ENCODE results near the gene AMER1.

The AMER1 gene

DNA sequence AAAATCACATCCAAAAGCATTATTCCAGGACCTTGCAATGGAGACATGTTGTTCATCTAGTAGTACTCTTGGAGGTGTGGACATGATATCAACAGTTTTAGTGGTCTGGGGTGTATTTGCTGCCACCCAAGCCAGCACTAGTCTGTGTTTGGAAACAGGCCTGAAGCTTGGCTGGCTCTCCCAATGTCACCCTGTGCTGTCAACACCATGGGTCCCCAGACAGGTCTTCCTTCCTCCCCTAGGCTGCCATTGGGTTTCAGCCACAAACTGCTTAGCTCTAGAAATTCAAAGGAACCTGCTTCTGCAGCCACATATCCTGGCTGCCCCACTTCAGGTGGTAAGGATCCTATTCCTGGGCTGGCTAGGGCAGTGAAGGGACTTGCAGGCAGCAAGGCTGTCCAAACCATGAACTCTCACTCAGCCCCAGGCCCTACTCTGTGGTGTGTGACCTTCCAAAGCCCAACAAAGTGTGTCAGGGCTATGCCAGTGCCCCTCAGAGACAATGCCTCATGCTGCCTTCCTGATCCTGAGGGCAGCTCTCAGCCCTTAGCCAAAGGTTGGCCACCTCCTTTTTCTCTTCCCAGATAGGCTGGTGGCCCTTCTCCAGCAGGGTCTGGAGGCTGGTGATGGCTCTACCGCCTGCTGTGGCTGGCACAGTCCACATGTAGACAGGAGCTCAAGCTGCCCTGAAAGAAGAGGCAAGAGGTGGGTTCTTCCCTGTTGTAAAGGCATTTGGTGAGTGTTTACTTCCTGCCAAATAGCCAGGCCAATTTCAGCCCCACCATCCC is 18.3 kb downstream of the AMER1 start:
- Histone ChIP-seq H4K8ac (ENCODE audit: low read length) (no peak overlapping the region), H3K9me3 (ENCODE audit: control insufficient read depth, low read length) (no peaks in the 10 kb centered on the region), H2AK5ac (ENCODE audit: low read length, severe bottlenecking) (no peak overlapping the region), H2BK120ac (ENCODE audit: low read depth, low read length) (no peak overlapping the region), H3K79me1 (replicated peaks; ENCODE audit: low read length, poor library complexity, severe bottlenecking) (peaks cover 2% of the 10 kb centered on the region), H3K4me3 (ENCODE audit: insufficient read depth in 1 of 2, low read depth in 1 of 2, low read length in 2 of 2) (no peak overlapping the region), H3K27me3 (ENCODE audit: control insufficient read depth in 1 of 2, insufficient read depth in 1 of 2, low read length in 2 of 2) (no peaks in the 10 kb centered on the region), H2BK12ac (ENCODE audit: low read length in 2 of 2) (no peak overlapping the region), H3K4ac (ENCODE audit: low read depth in 1 of 2, low read length in 2 of 2) (no peak overlapping the region), H3K23ac (ENCODE audit: low read length in 2 of 2) (no peak overlapping the region), H2BK5ac (ENCODE audit: low read depth, low read length, poor library complexity, severe bottlenecking) (no peak overlapping the region), H3K4me2 (ENCODE audit: low read length, poor library complexity, severe bottlenecking) (no peak overlapping the region), H2AFZ (ENCODE audit: low read depth, low read length) (no peak overlapping the region), H2BK15ac (ENCODE audit: low read depth, poor library complexity, severe bottlenecking) (no peak overlapping the region), H3K9ac (ENCODE audit: low read length) (no peak overlapping the region), H4K91ac (ENCODE audit: low read length) (no peak overlapping the region), H3K27ac (ENCODE audit: low read length, poor library complexity, severe bottlenecking) (no peak overlapping the region), H3K18ac (ENCODE audit: low read depth in 1 of 2, low read length in 2 of 2) (no peak overlapping the region), H3K14ac (ENCODE audit: low read length in 2 of 2) (peak overlapping the region in 1 of 2 experiments; percentile 28), H3K4me1 (ENCODE audit: control insufficient read depth, insufficient read depth, low read depth, low read length) (no peaks in the 10 kb centered on the region), H3K36me3 (ENCODE audit: control insufficient read depth in 1 of 2, insufficient read depth in 2 of 2, low read depth in 1 of 2, low read length in 2 of 2) (peaks cover 12 to 29% of the 10 kb centered on the region in 2 experiments)
- 89% methylated on average over 1 of the region's 1 CpG for WGBS
- no peak for DNase-seq

DNA sequence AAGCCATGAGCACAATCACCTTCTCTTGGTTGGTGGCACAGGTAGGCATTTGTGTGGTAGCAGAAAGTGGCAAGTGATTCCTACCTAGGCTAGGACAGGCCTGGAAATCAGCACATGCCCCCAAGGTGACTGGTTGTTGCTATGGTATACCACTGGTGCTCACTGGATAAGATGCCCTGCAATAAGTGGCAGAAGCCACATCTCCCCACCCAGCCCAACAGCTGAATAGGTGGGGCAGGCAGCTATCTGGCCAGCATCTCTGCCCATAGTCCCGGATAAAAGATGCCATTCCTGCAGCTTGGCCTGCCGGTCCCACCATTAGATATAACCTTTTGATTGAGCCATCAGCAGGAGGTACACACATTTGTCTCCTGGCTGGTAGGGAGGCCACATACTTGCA is 21.1 kb downstream of the AMER1 start:
- Histone ChIP-seq H2BK15ac (ENCODE audit: low read depth, poor library complexity, severe bottlenecking) (no peak overlapping the region), H3K4me2 (ENCODE audit: low read length, poor library complexity, severe bottlenecking) (no peak overlapping the region), H3K9me3 (ENCODE audit: control insufficient read depth, low read length) (no peaks in the 10 kb centered on the region), H2BK12ac (ENCODE audit: low read length in 2 of 2) (no peak overlapping the region), H2AFZ (ENCODE audit: low read depth, low read length) (no peak overlapping the region), H3K4me3 (ENCODE audit: insufficient read depth in 1 of 2, low read depth in 1 of 2, low read length in 2 of 2) (no peak overlapping the region), H3K27me3 (ENCODE audit: control insufficient read depth in 1 of 2, insufficient read depth in 1 of 2, low read length in 2 of 2) (peaks cover 0 to 5% of the 10 kb centered on the region in 2 experiments), H3K36me3 (ENCODE audit: control insufficient read depth in 1 of 2, insufficient read depth in 2 of 2, low read depth in 1 of 2, low read length in 2 of 2) (peaks cover 0 to 5% of the 10 kb centered on the region in 2 experiments), H3K79me1 (replicated peaks; ENCODE audit: low read length, poor library complexity, severe bottlenecking) (no peaks in the 10 kb centered on the region), H3K23ac (ENCODE audit: low read length in 2 of 2) (no peak overlapping the region), H2BK120ac (ENCODE audit: low read depth, low read length) (no peak overlapping the region), H3K14ac (ENCODE audit: low read length in 2 of 2) (no peak overlapping the region), H2AK5ac (ENCODE audit: low read length, severe bottlenecking) (no peak overlapping the region), H2BK5ac (ENCODE audit: low read depth, low read length, poor library complexity, severe bottlenecking) (no peak overlapping the region), H3K4me1 (ENCODE audit: control insufficient read depth, insufficient read depth, low read depth, low read length) (no peaks in the 10 kb centered on the region), H3K18ac (ENCODE audit: low read depth in 1 of 2, low read length in 2 of 2) (no peak overlapping the region), H3K9ac (ENCODE audit: low read length) (no peak overlapping the region), H4K8ac (ENCODE audit: low read length) (no peak overlapping the region), H4K91ac (ENCODE audit: low read length) (no peak overlapping the region), H3K27ac (ENCODE audit: low read length, poor library complexity, severe bottlenecking) (no peak overlapping the region), H3K4ac (ENCODE audit: low read depth in 1 of 2, low read length in 2 of 2) (no peak overlapping the region)
- WGBS = 85% methylated on average over 2 of the region's 2 CpGs
- DNase-seq = no peak

DNA sequence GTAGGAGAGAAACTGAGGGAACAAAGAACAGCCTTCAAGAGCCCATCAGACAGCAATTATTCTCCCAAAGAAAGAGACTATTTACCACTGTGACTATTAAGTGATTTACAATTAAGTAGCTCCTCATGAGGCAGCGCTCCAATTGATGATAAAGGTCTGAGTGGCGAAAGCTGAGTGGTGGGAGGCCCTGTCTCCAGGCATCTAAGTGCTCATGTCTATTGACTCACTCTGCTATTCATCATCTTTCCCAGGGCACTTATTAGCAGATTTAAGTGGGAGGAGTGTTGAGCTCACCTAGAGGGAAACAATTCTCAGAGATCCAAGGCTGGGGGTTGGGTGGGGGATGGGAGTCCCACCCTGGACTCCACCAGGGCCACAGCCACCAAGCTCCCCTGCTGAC is 23.3 kb downstream of the AMER1 start:
- no peak overlapping the region for H2BK12ac ChIP-seq (ENCODE audit: low read length in 2 of 2)
- H4K91ac ChIP-seq (ENCODE audit: low read length) = no peak overlapping the region
- no peak overlapping the region for H2BK15ac ChIP-seq (ENCODE audit: low read depth, poor library complexity, severe bottlenecking)
- no peak for DNase-seq
- no peaks in the 10 kb centered on the region for H3K9me3 ChIP-seq (ENCODE audit: control insufficient read depth, low read length)
- no peak overlapping the region for H4K8ac ChIP-seq (ENCODE audit: low read length)
- no peak overlapping the region for H2BK120ac ChIP-seq (ENCODE audit: low read depth, low read length)
- H3K9ac ChIP-seq (ENCODE audit: low read length) = no peak overlapping the region
- no peak overlapping the region for H3K27ac ChIP-seq (ENCODE audit: low read length, poor library complexity, severe bottlenecking)
- WGBS = 90% methylated on average over 2 of the region's 2 CpGs
- no peak overlapping the region for H3K18ac ChIP-seq (ENCODE audit: low read depth in 1 of 2, low read length in 2 of 2)
- H2AFZ ChIP-seq (ENCODE audit: low read depth, low read length) = no peak overlapping the region
- no peak overlapping the region for H3K4me2 ChIP-seq (ENCODE audit: low read length, poor library complexity, severe bottlenecking)
- H2BK5ac ChIP-seq (ENCODE audit: low read depth, low read length, poor library complexity, severe bottlenecking) = no peak overlapping the region
- no peak overlapping the region for H3K23ac ChIP-seq (ENCODE audit: low read length in 2 of 2)
- peaks cover 0 to 2% of the 10 kb centered on the region in 2 experiments for H3K36me3 ChIP-seq (ENCODE audit: control insufficient read depth in 1 of 2, insufficient read depth in 2 of 2, low read depth in 1 of 2, low read length in 2 of 2)
- H3K79me1 ChIP-seq (replicated peaks; ENCODE audit: low read length, poor library complexity, severe bottlenecking) = no peaks in the 10 kb centered on the region
- peaks cover 0 to 5% of the 10 kb centered on the region in 2 experiments for H3K27me3 ChIP-seq (ENCODE audit: control insufficient read depth in 1 of 2, insufficient read depth in 1 of 2, low read length in 2 of 2)
- H3K4me1 ChIP-seq (ENCODE audit: control insufficient read depth, insufficient read depth, low read depth, low read length) = no peaks in the 10 kb centered on the region
- no peak overlapping the region for H3K4me3 ChIP-seq (ENCODE audit: insufficient read depth in 1 of 2, low read depth in 1 of 2, low read length in 2 of 2)
- no peak overlapping the region for H3K14ac ChIP-seq (ENCODE audit: low read length in 2 of 2)
- no peak overlapping the region for H2AK5ac ChIP-seq (ENCODE audit: low read length, severe bottlenecking)
- no peak overlapping the region for H3K4ac ChIP-seq (ENCODE audit: low read depth in 1 of 2, low read length in 2 of 2)

DNA sequence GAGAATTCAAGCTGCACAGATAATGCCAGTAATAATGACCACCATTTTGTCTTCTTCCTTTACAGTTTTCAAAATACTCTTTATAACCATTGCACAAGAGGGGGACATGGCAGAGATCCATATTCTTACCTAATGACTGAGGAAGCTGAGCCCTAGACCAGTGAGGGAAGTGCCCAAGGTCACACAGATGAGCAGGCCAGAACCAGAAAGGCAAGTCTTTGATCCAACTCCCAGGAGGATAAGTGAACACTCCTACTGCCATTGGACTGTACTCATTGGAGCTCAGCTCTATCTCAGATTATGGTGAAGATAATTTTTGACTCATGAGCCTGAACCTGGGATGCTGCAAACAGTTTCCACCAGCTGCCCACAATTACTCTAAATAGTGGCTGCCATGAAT is 28.6 kb downstream of the AMER1 start:
- no peak overlapping the region for H3K4ac ChIP-seq (ENCODE audit: low read depth in 1 of 2, low read length in 2 of 2)

More for the DNA sequence above, 28.6 kb downstream of the AMER1 start:
- no peak overlapping the region for H3K9ac ChIP-seq (ENCODE audit: low read length)
- no peak overlapping the region for H3K23ac ChIP-seq (ENCODE audit: low read length in 2 of 2)
- H2BK15ac ChIP-seq (ENCODE audit: low read depth, poor library complexity, severe bottlenecking) = no peak overlapping the region
- H2AK5ac ChIP-seq (ENCODE audit: low read length, severe bottlenecking) = no peak overlapping the region
- no peak overlapping the region for H3K27ac ChIP-seq (ENCODE audit: low read length, poor library complexity, severe bottlenecking)
- H3K27me3 ChIP-seq (ENCODE audit: control insufficient read depth in 1 of 2, insufficient read depth in 1 of 2, low read length in 2 of 2) = peaks cover 0 to 5% of the 10 kb centered on the region in 2 experiments
- no peak overlapping the region for H4K8ac ChIP-seq (ENCODE audit: low read length)
- H2BK120ac ChIP-seq (ENCODE audit: low read depth, low read length) = no peak overlapping the region
- no peak overlapping the region for H3K4me3 ChIP-seq (ENCODE audit: insufficient read depth in 1 of 2, low read depth in 1 of 2, low read length in 2 of 2)
- H3K18ac ChIP-seq (ENCODE audit: low read depth in 1 of 2, low read length in 2 of 2) = no peak overlapping the region
- no peak overlapping the region for H2BK12ac ChIP-seq (ENCODE audit: low read length in 2 of 2)
- H3K79me1 ChIP-seq (replicated peaks; ENCODE audit: low read length, poor library complexity, severe bottlenecking) = no peaks in the 10 kb centered on the region
- H3K4me1 ChIP-seq (ENCODE audit: control insufficient read depth, insufficient read depth, low read depth, low read length) = no peaks in the 10 kb centered on the region
- H2AFZ ChIP-seq (ENCODE audit: low read depth, low read length) = no peak overlapping the region
- no peak for DNase-seq
- no peaks in the 10 kb centered on the region for H3K36me3 ChIP-seq (ENCODE audit: control insufficient read depth in 1 of 2, insufficient read depth in 2 of 2, low read depth in 1 of 2, low read length in 2 of 2)
- H3K4me2 ChIP-seq (ENCODE audit: low read length, poor library complexity, severe bottlenecking) = no peak overlapping the region
- no peak overlapping the region for H2BK5ac ChIP-seq (ENCODE audit: low read depth, low read length, poor library complexity, severe bottlenecking)
- no peaks in the 10 kb centered on the region for H3K9me3 ChIP-seq (ENCODE audit: control insufficient read depth, low read length)
- no peak overlapping the region for H3K14ac ChIP-seq (ENCODE audit: low read length in 2 of 2)
- H4K91ac ChIP-seq (ENCODE audit: low read length) = no peak overlapping the region

Data from mesenchymal stem cell (in vitro differentiated cells and primary cell).